ENCODE data around the gene ZFTA.
"Not testable (repeated sequence)": the region's sequence is repeated elsewhere in the genome, so short reads cannot be mapped to it uniquely, and the experiment has no call there.

The ZFTA gene

DNA sequence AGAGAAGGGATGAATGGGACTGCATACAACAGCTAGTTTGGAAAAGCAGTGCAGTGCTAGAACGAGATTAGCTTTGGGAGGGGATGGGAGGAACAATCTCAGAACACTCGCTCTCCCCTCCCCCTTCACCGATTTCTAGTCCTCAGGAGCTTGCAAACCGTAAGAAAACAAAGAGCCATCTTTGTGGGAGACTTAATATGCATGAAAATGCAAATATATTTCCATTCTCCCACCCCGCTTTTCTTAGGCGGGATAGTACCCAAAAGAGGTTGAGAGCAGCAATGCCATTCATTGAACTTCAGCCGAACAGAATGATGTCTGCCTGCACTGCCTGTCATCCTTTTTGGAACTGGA lies 45.8 kb upstream of the ZFTA start:
- no peak for DNase-seq (ENCODE audit: low spot score)
- H3K27ac ChIP-seq (ENCODE audit: poor library complexity, severe bottlenecking): peak overlapping the region; percentile 48
- no peak for TF ChIP-seq CTCF (IDR thresholded peaks at IDR 0.05; ENCODE audit: poor library complexity, severe bottlenecking)
- peaks cover 43% of the 10 kb centered on the region for H3K36me3 ChIP-seq (ENCODE audit: low read depth)
- H3K27me3 ChIP-seq (ENCODE audit: insufficient read depth, poor library complexity, severe bottlenecking): no peaks in the 10 kb centered on the region
- H3K4me1 ChIP-seq (ENCODE audit: insufficient read depth, poor library complexity, severe bottlenecking): peaks cover 5% of the 10 kb centered on the region
- peak; percentile 13; the same call in 2 of the 3 replicates for ATAC-seq (ENCODE audit: low read depth)
- peak overlapping the region; percentile 96 for H3K4me3 ChIP-seq (ENCODE audit: severe bottlenecking)
- H3K9me3 ChIP-seq (ENCODE audit: severe bottlenecking): no peaks in the 10 kb centered on the region

- DNase-seq (ENCODE audit: low spot score): no peak
- ATAC-seq (ENCODE audit: low read depth): peak; percentile 60
- Histone ChIP-seq H3K27ac (ENCODE audit: poor library complexity, severe bottlenecking) (peak overlapping the region; percentile 48), H3K27me3 (ENCODE audit: insufficient read depth, poor library complexity, severe bottlenecking) (no peaks in the 10 kb centered on the region), H3K4me3 (ENCODE audit: severe bottlenecking) (peak overlapping the region; percentile 96), H3K4me1 (ENCODE audit: insufficient read depth, poor library complexity, severe bottlenecking) (peaks cover 5% of the 10 kb centered on the region), H3K9me3 (ENCODE audit: severe bottlenecking) (no peaks in the 10 kb centered on the region), H3K36me3 (ENCODE audit: low read depth) (peaks cover 39% of the 10 kb centered on the region)
- TF ChIP-seq CTCF (IDR thresholded peaks at IDR 0.05; ENCODE audit: poor library complexity, severe bottlenecking): no peak
Observed at GRCh38 chr11:63813563-63814382, 45.2 kb upstream of the ZFTA start.

DNA sequence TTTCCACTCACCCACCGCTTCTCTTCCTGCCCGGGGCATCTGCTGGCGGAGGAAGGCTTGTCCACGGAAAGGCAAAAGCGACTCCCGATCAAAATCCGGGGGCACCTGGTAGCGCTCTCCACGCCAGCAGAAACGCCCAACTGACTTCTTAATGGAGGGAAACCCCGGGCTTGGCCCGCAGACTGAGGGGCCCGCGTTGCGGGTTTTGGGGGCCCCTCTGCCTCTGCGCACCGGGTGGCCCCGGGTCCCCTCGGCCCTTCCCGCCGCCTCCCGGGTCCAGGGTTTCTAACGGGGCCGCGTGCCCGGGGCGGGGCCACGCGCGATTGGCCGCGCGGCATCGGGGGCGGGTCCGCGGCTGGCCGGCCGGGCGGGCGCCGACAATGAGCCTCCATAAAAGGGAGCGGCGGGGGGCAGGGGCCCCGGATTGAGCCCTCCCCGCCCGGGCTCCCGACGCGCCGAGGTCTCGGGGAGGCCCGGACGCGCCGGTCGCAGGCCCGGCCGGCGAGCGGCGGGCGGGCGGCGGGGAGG lies 44.5 kb upstream of the ZFTA start, which contains the start of gene SPINDOC:
Gene SPINDOC, plus strand, starts transcription at position 422 of the 528 bp plus-strand sequence. CDS start 231 bp downstream, outside the sequence.
- peak within 1 kb of the TSS; percentile 96 for H3K4me3 ChIP-seq (ENCODE audit: severe bottlenecking)
- H3K27me3 ChIP-seq (ENCODE audit: insufficient read depth, poor library complexity, severe bottlenecking): no peaks in the 10 kb centered on the region
- H3K4me1 ChIP-seq (ENCODE audit: insufficient read depth, poor library complexity, severe bottlenecking): peaks cover 5% of the 10 kb centered on the region
- ATAC-seq (ENCODE audit: low read depth) (peak; percentile 83), DNase-seq (ENCODE audit: low spot score) (no peak)
- peaks cover 32% of the 10 kb centered on the region for H3K36me3 ChIP-seq (ENCODE audit: low read depth)
- H3K9me3 ChIP-seq (ENCODE audit: severe bottlenecking): no peaks in the 10 kb centered on the region
- H3K27ac ChIP-seq (ENCODE audit: poor library complexity, severe bottlenecking): peak within 1 kb of the TSS; percentile 48
- no peak for TF ChIP-seq CTCF (IDR thresholded peaks at IDR 0.05; ENCODE audit: poor library complexity, severe bottlenecking)

GRCh38 chr11:63811522-63811921 lies 42.9 kb upstream of the ZFTA start:
- no peak for TF ChIP-seq CTCF (IDR thresholded peaks at IDR 0.05; ENCODE audit: poor library complexity, severe bottlenecking)
- no peaks in the 10 kb centered on the region for H3K27me3 ChIP-seq (ENCODE audit: insufficient read depth, poor library complexity, severe bottlenecking)
- H3K9me3 ChIP-seq (ENCODE audit: severe bottlenecking): no peaks in the 10 kb centered on the region
- DNase-seq (ENCODE audit: low spot score) (no peak), ATAC-seq (ENCODE audit: low read depth) (no peak)
- H3K4me3 ChIP-seq (ENCODE audit: severe bottlenecking): no peak overlapping the region
- peaks cover 5% of the 10 kb centered on the region for H3K4me1 ChIP-seq (ENCODE audit: insufficient read depth, poor library complexity, severe bottlenecking)
- H3K27ac ChIP-seq (ENCODE audit: poor library complexity, severe bottlenecking): no peak overlapping the region
- peaks cover 19% of the 10 kb centered on the region for H3K36me3 ChIP-seq (ENCODE audit: low read depth)

DNA sequence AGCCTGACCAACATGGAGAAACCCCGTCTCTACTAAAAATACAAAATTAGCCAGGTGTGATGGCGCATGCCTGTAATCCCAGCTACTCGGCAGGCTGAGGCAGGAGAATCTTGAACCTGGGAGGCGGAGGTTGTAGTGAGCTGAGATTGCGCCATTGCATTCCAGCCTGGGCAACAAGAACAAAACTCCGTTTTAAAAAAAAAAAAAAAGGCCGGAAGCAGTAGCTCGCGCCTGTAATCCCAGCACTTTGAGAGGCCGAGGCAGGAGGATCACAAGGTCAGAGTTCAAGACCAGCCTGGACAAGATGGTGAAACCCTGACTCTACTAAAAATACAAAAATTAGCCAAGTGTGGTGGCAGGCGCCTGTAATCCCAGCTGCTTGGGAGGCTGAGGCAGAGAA lies 41.8 kb upstream of the ZFTA start:
- ATAC-seq (ENCODE audit: low read depth); H3K9me3 ChIP-seq (ENCODE audit: severe bottlenecking); H3K4me3 ChIP-seq (ENCODE audit: severe bottlenecking); H3K27me3 ChIP-seq (ENCODE audit: insufficient read depth, poor library complexity, severe bottlenecking); H3K27ac ChIP-seq (ENCODE audit: poor library complexity, severe bottlenecking); H3K36me3 ChIP-seq (ENCODE audit: low read depth); H3K4me1 ChIP-seq (ENCODE audit: insufficient read depth, poor library complexity, severe bottlenecking); DNase-seq (ENCODE audit: low spot score): not testable (repeated sequence)
